SK-N-MC (cell line): ENCODE data around the gene BAHCC1.
A peak's percentile ranks its signal among the peaks of the same experiment; 100 is the strongest.

Source experiments
- DNase-seq: peaks from one replicate; pipeline ENCODE4 v3.0.0-alpha.2; 2011; ENCODE audit warnings: low read depth, low spot score
- H3K27ac ChIP-seq: fragments of 200-600 bp; sonication (generic); 2 replicates; pipeline ENCODE4 v1.5.1; 2016; ENCODE audit warnings: mixed run types
- H3K36me3 ChIP-seq: fragments of 200-600 bp; sonication (generic); 2 replicates; pipeline ENCODE4 v1.6.1; 2017; ENCODE audit warnings: antibody characterized with exemption, low read length, mixed read lengths; ENCODE audit not compliant: insufficient read depth
- H3K4me3 ChIP-seq: fragments of 200-600 bp; sonication (generic); 2 replicates; pipeline ENCODE4 v1.5.1; 2016
- H3K9ac ChIP-seq: fragments of 200-600 bp; sonication (generic); 2 replicates; pipeline ENCODE4 v1.8.0; 2017; ENCODE audit warnings: mixed run types, mixed read lengths; ENCODE audit not compliant: insufficient read length
- H3K9me3 ChIP-seq: fragments of 200-600 bp; sonication (generic); 2 replicates; pipeline ENCODE4 v1.6.1; 2017; ENCODE audit warnings: low read depth, mild to moderate bottlenecking, antibody characterized with exemption, low read length, moderate library complexity, mixed read lengths
- EZH2 ChIP-seq: fragments of 200-600 bp; sonication (generic); IDR thresholded peaks from one replicate; pipeline ENCODE4 v1.6.1; 2017; ENCODE audit warnings: antibody characterized with exemption
- FOXP2 ChIP-seq: optimal IDR thresholded peaks from 2 replicates; pipeline ENCODE3; 2011; ENCODE audit warnings: mild to moderate bottlenecking, moderate library complexity; ENCODE audit not compliant: insufficient read depth; ENCODE audit errors: extremely low read length, control extremely low read depth
- POLR2AphosphoS5 ChIP-seq: IDR thresholded peaks from 2 replicates; pipeline ENCODE4 v1.6.1; 2012; ENCODE audit warnings: mild to moderate bottlenecking, low read depth, low read length, borderline replicate concordance

BAHCC1 gene

GRCh38 chr17:81426393-81427172 lies 31.3 kb downstream of the BAHCC1 start:
- no peak overlapping the region for H3K9ac ChIP-seq
- no peak overlapping the region for H3K27ac ChIP-seq
- no peaks in the 10 kb centered on the region for H3K9me3 ChIP-seq
- peaks cover 6% of the 10 kb centered on the region; the same call in 1 of the 2 replicates for H3K36me3 ChIP-seq
- H3K4me3 ChIP-seq = no peak overlapping the region
- TF ChIP-seq POLR2AphosphoS5 (no peak), EZH2 (no peak), FOXP2 (no peak)
- no peak for DNase-seq

- TF ChIP-seq POLR2AphosphoS5 = no peak
- no peak for TF ChIP-seq EZH2
- TF ChIP-seq FOXP2 = no peak
- DNase-seq = no peak
- peaks cover 6% of the 10 kb centered on the region; the same call in 1 of the 2 replicates for H3K36me3 ChIP-seq
- H3K4me3 ChIP-seq = no peak overlapping the region
- no peaks in the 10 kb centered on the region for H3K9me3 ChIP-seq
- no peak overlapping the region for H3K9ac ChIP-seq
- 0 out of 2 replicates have a peak overlapping the region, but pooled peaks have one; percentile 31 for H3K27ac ChIP-seq
These were observed 32.2 kb downstream of the BAHCC1 start for GRCh38 chr17:81427173-81428120.

GRCh38 chr17:81428121-81428515 lies 32.9 kb downstream of the BAHCC1 start:
- no peak for DNase-seq
- H3K4me3 ChIP-seq = no peak overlapping the region
- no peak overlapping the region for H3K9ac ChIP-seq

GRCh38 chr17:81428516-81428915 lies 33.3 kb downstream of the BAHCC1 start:
- TF ChIP-seq POLR2AphosphoS5 (no peak), FOXP2 (no peak), EZH2 (no peak)

More at GRCh38 chr17:81428121-81428515, 32.9 kb downstream of the BAHCC1 start:
- H3K27ac ChIP-seq = 0 out of 2 replicates have a peak overlapping the region, but pooled peaks have one; percentile 19
- peaks cover 6% of the 10 kb centered on the region; the same call in 1 of the 2 replicates for H3K36me3 ChIP-seq
- no peaks in the 10 kb centered on the region for H3K9me3 ChIP-seq
- TF ChIP-seq EZH2 (no peak), FOXP2 (no peak), POLR2AphosphoS5 (no peak)

GRCh38 chr17:81428948-81429774 lies 33.9 kb downstream of the BAHCC1 start:
- Histone ChIP-seq H3K36me3 (peaks cover 2% of the 10 kb centered on the region; the same call in 1 of the 2 replicates), H3K9ac (no peak overlapping the region), H3K4me3 (peak overlapping the region; percentile 56), H3K9me3 (no peaks in the 10 kb centered on the region), H3K27ac (no peak overlapping the region)
- no peak for DNase-seq
- TF ChIP-seq EZH2 (no peak), POLR2AphosphoS5 (peak; percentile 34; the same call in 1 of the 2 replicates), FOXP2 (no peak)

More at GRCh38 chr17:81428516-81428915, 33.3 kb downstream of the BAHCC1 start:
- Histone ChIP-seq H3K9ac (no peak overlapping the region), H3K4me3 (no peak overlapping the region), H3K9me3 (no peaks in the 10 kb centered on the region), H3K36me3 (peaks cover 6% of the 10 kb centered on the region; the same call in 1 of the 2 replicates), H3K27ac (0 out of 2 replicates have a peak overlapping the region, but pooled peaks have one; percentile 19)
- no peak for DNase-seq

GRCh38 chr17:81429821-81430551 lies 34.7 kb downstream of the BAHCC1 start:
- Histone ChIP-seq H3K9me3 (no peaks in the 10 kb centered on the region), H3K27ac (no peak overlapping the region), H3K36me3 (no peaks in the 10 kb centered on the region; the same call in 1 of the 2 replicates), H3K4me3 (peak overlapping the region; percentile 56), H3K9ac (no peak overlapping the region)
- no peak for DNase-seq
- no peak for TF ChIP-seq POLR2AphosphoS5
- no peak for TF ChIP-seq FOXP2
- no peak for TF ChIP-seq EZH2

- Histone ChIP-seq H3K9me3 (no peaks in the 10 kb centered on the region), H3K9ac (no peak overlapping the region), H3K36me3 (no peaks in the 10 kb centered on the region; the same call in 1 of the 2 replicates), H3K27ac (no peak overlapping the region), H3K4me3 (no peak overlapping the region)
- DNase-seq = no peak
- no peak for TF ChIP-seq POLR2AphosphoS5
- TF ChIP-seq EZH2 = no peak
- TF ChIP-seq FOXP2 = no peak
These were observed 36.6 kb downstream of the BAHCC1 start for GRCh38 chr17:81431545-81432482.
